HepG2 (cell line): Measurements from ENCODE around the gene NDUFS2. TPM values are rescaled to one million over a fixed set of nuclear protein-coding genes. Genes with fewer than 3 reads are reported as not detected.

ENCODE experiments used
- ATAC-seq: fragments of 200-7000 bp; cut with Tn5 transposase; 3 replicates; pipeline ENCODE4 v1.9.1; 2020; ENCODE audit warnings: mild to moderate bottlenecking, moderate library complexity
- BruUV-seq: library from RNA; stranded (reverse); fragments of 400-500 nt; replicated peaks from 2 replicates; lab custom pipeline; 2021; lab: Mats Ljungman, UMichigan
- CTCF ChIA-PET: fragments of 300-600 bp; formaldehyde crosslinking; extraction: SDS; loops from one replicate; lab custom pipeline; 2021; ENCODE audit warnings: low total read pairs, inconsistent platforms, low intra/inter-chr PET ratio; lab: Yijun Ruan, JAX
- POLR2A ChIA-PET: fragments of 350-600 bp; sonication (Branson Sonifier 250); formaldehyde crosslinking; loops from one replicate; lab custom pipeline; 2020; ENCODE audit warnings: antibody characterized with exemption, inconsistent platforms; lab: Yijun Ruan, JAX
- DNase-seq: peaks from one replicate; pipeline ENCODE4 v3.0.0-alpha.2; 2015; ENCODE audit warnings: low spot score
- FAIRE-seq: peaks from 3 replicates; lab custom pipeline; 2011; peaks lifted over from hg19 to GRCh38; lab: Jason Lieb, UNC
- H2AFZ ChIP-seq: one replicate; pipeline ENCODE4 v1.6.1; 2011; ENCODE audit warnings: low read length, inconsistent platforms
- H3K27ac ChIP-seq: fragments of 300-600 bp; 3 replicates; pipeline ENCODE4 v1.8.0; 2011; ENCODE audit warnings: mixed run types, mild to moderate bottlenecking, mixed read lengths, low read length, inconsistent platforms; ENCODE audit not compliant: insufficient read depth; ENCODE audit errors: extremely low read length
- H3K27me3 ChIP-seq, 2 experiments: fragments of 200-600 bp in 1 of 2; 2 replicates in 1 of 2; 3 replicates in 1 of 2; pipeline versions ENCODE4 v1.6.0 to v1.8.0; 2011; ENCODE audit warnings: low read length in 2 of 2, mild to moderate bottlenecking in 2 of 2, moderate library complexity in 2 of 2, inconsistent platforms in 1 of 2; ENCODE audit not compliant: insufficient read depth in 2 of 2, control insufficient read depth in 1 of 2
- H3K36me3 ChIP-seq, 2 experiments: fragments of 200-600 bp in 1 of 2; replicated peaks in 1 of 2; 2 replicates in 1 of 2; 3 replicates in 1 of 2; pipeline versions ENCODE4 v1.5.1 to v1.8.0; 2011; ENCODE audit warnings: low read length in 2 of 2, inconsistent platforms in 1 of 2; ENCODE audit not compliant: insufficient read depth in 2 of 2, control insufficient read depth in 1 of 2
- H3K4me1 ChIP-seq: 2 replicates; pipeline ENCODE4 v1.5.1; 2012; ENCODE audit warnings: low read length, inconsistent platforms; ENCODE audit not compliant: insufficient read depth
- H3K4me2 ChIP-seq: 2 replicates; pipeline ENCODE4 v1.6.0; 2011; ENCODE audit warnings: low read depth, low read length, inconsistent platforms
- H3K4me3 ChIP-seq, 3 experiments: fragments of 200-600 bp in 1 of 3; sonication (generic), shearing (Covaris generic) in 1 of 3; replicated peaks in 1 of 3; 2 replicates each; pipeline ENCODE4 v1.5.1; 2011 to 2016; ENCODE audit warnings: low read length in 3 of 3, inconsistent platforms in 2 of 3, low read depth in 2 of 3, mild to moderate bottlenecking in 2 of 3, control low read depth in 1 of 3, mixed read lengths in 1 of 3; ENCODE audit not compliant: insufficient read depth in 1 of 3
- H3K79me2 ChIP-seq: one replicate; pipeline ENCODE4 v1.6.1; 2011; ENCODE audit warnings: low read length, inconsistent platforms; ENCODE audit not compliant: insufficient read depth
- H3K9ac ChIP-seq: 2 replicates; pipeline ENCODE4 v1.6.0; 2011; ENCODE audit warnings: mild to moderate bottlenecking, low read depth, low read length, inconsistent platforms; ENCODE audit not compliant: insufficient read depth
- H3K9me3 ChIP-seq: 2 replicates; pipeline ENCODE4 v1.5.1; 2012; ENCODE audit warnings: mild to moderate bottlenecking, low read length
- H4K20me1 ChIP-seq: 2 replicates; pipeline ENCODE4 v1.6.0; 2011; ENCODE audit warnings: inconsistent platforms, mild to moderate bottlenecking, low read length, moderate library complexity; ENCODE audit not compliant: insufficient read depth
- CHD2 ChIP-seq: IDR thresholded peaks from 2 replicates; pipeline ENCODE4 v1.6.1; 2011; ENCODE audit warnings: low read depth, low read length, improper control_type of control experiment
- DNMT1 ChIP-seq: sonication (generic); formaldehyde crosslinking; IDR thresholded peaks from 2 replicates; pipeline ENCODE4 v1.5.1; 2020; ENCODE audit warnings: mild to moderate bottlenecking, missing genetic modification reagents
- KLF16 ChIP-seq, 2 experiments: sonication (generic) in 1 of 2; formaldehyde crosslinking in 1 of 2; IDR thresholded peaks; 2 replicates each; pipeline versions ENCODE4 v1.6.1 to v1.8.0; 2016 to 2023; ENCODE audit warnings: missing genetic modification reagents in 2 of 2, missing compliant biosample characterization in 1 of 2
- SAP130 ChIP-seq: IDR thresholded peaks from 2 replicates; pipeline ENCODE4 v1.6.1; 2016; ENCODE audit warnings: low read depth
- SMYD3 ChIP-seq: sonication (generic); formaldehyde crosslinking; IDR thresholded peaks from 2 replicates; pipeline ENCODE4 v1.8.1; 2023; ENCODE audit warnings: mild to moderate bottlenecking, missing genetic modification reagents
- SOX6 ChIP-seq, 2 experiments: fragments of 450-650 bp in 1 of 2; sonication (generic) in 1 of 2; formaldehyde crosslinking in 1 of 2; IDR thresholded peaks; 2 replicates each; pipeline versions ENCODE4 v1.4.0 to v1.6.1; 2017 to 2020; ENCODE audit warnings: antibody characterized with exemption in 1 of 2, mild to moderate bottlenecking in 1 of 2, missing genetic modification reagents in 1 of 2
- YEATS2 ChIP-seq: sonication (generic); formaldehyde crosslinking; IDR thresholded peaks from 2 replicates; pipeline ENCODE4 v1.4.0; 2020; ENCODE audit warnings: missing genetic modification reagents, borderline replicate concordance
- ZKSCAN8 ChIP-seq: IDR thresholded peaks from 2 replicates; pipeline ENCODE4 v1.6.1; 2016; ENCODE audit warnings: borderline replicate concordance, missing genetic modification reagents, missing compliant biosample characterization
- ZMYM4 ChIP-seq: sonication (generic); formaldehyde crosslinking; IDR thresholded peaks from 2 replicates; pipeline ENCODE4 v1.8.1; 2023; ENCODE audit warnings: mild to moderate bottlenecking, missing genetic modification reagents
- ZNF317 ChIP-seq: sonication (generic); formaldehyde crosslinking; IDR thresholded peaks from 2 replicates; pipeline ENCODE4 v1.5.0; 2020; ENCODE audit warnings: mild to moderate bottlenecking, missing genetic modification reagents
- ZNF629 ChIP-seq: sonication (generic); formaldehyde crosslinking; conservative IDR thresholded peaks from 2 replicates; pipeline ENCODE4 v1.5.0; 2020; ENCODE audit warnings: missing genetic modification reagents
- ZNF652 ChIP-seq: IDR thresholded peaks from 2 replicates; pipeline ENCODE4 v1.6.1; 2016; ENCODE audit warnings: low read depth, borderline replicate concordance
- ZNF839 ChIP-seq: sonication (generic); formaldehyde crosslinking; IDR thresholded peaks from 2 replicates; pipeline ENCODE4 v1.4.0; 2020; ENCODE audit warnings: missing genetic modification reagents, mild to moderate bottlenecking, borderline replicate concordance
- WGBS: methylation state at CpG from one replicate; pipeline ENCODE4 v1.1.6; 2017; ENCODE audit warnings: low lambda C conversion rate; 5-methylcytosine and 5-hydroxymethylcytosine counted together
- in situ Hi-C: cut with HindIII; loops from 2 replicates; pipeline ENCODE4 v1.10.0; 2017; ENCODE audit warnings: low pct_unique_long_range_greater_than_20kb; ENCODE audit not compliant: extremely low pct_ligation_motif_present
- intact Hi-C: fragments of 100-400 bp; cut with micrococcal nuclease; formaldehyde crosslinking; loops from one replicate; pipeline ENCODE4 v1.10.0; 2022; ENCODE audit not compliant: unreplicated experiment
- polyA plus RNA-seq, 8 experiments: library from polyadenylated mRNA; depleted of rRNA in 3 of 8; stranded (reverse) in 7 of 8; unstranded in 1 of 8; fragments of >200 nt; fragmentation: Illumina TruSeq in 4 of 8; extraction: Trizol in 4 of 8; gene quantifications; 2 replicates each; pipeline versions ENCODE4 v1.2.1 to v1.2.3, GENCODE V29; 2011 to 2016; ENCODE audit warnings: low read depth in 4 of 8, missing spikeins in 1 of 8, mixed read lengths in 1 of 8; ENCODE audit not compliant: insufficient read depth in 1 of 8
- total RNA-seq, 5 experiments: library from RNA; depleted of rRNA; stranded (reverse); fragments of >200 nt; fragmentation: Illumina TruSeq; extraction: Trizol; gene quantifications; 2 replicates each; pipeline ENCODE4 v1.2.3, GENCODE V29; 2016; ENCODE audit warnings: low read depth in 1 of 5
- TF ChIP-seq, protein P1 (sequence below): sonication (generic); IDR thresholded peaks from 2 replicates; pipeline ENCODE4 v1.6.1; 2016; ENCODE audit warnings: low read depth, borderline replicate concordance
- TF ChIP-seq, protein P2 (sequence below): sonication (generic); formaldehyde crosslinking; IDR thresholded peaks from 2 replicates; pipeline ENCODE4; 2020; ENCODE audit warnings: missing genetic modification reagents, mild to moderate bottlenecking, borderline replicate concordance
- TF ChIP-seq, protein P3 (sequence below): IDR thresholded peaks from 2 replicates; pipeline ENCODE4 v1.4.0; 2020; ENCODE audit warnings: mild to moderate bottlenecking, missing genetic modification reagents

The NDUFS2 gene
- total and polyA plus RNA-seq, 2 of the 13 experiments (the other 11 are each of a cell fraction or from before 2014, with no cell fraction given), result 89.9 to 118 TPM

DNA sequence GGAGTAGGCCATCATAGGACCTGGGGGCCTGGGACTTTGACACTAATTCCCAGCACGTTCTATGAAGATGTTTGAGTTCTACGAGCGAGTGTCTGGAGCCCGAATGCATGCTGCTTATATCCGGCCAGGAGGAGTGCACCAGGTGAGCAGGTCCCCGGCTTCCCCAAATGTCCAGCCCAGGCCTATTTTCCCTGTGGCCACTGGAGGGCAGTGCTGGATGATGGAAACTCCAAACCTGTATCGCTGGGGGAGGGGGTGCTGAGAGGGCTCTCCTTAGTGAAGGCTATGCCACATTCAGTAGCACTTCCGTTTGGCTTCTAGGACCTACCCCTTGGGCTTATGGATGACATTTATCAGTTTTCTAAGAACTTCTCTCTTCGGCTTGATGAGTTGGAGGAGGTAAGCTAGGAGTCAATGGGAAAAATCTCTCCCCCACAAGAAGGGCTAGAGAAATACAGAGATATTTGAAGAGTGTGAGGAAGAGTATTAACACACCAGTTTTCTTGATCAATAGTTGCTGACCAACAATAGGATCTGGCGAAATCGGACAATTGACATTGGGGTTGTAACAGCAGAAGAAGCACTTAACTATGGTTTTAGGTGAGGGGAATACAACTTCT is 7.7 kb downstream of the NDUFS2 start:
- peak; percentile 96 for ATAC-seq
- Histone ChIP-seq H3K27ac (no peak overlapping the region), H3K36me3 (peaks cover 18 to 81% of the 10 kb centered on the region in 2 experiments), H3K4me3 (no peak overlapping the region), H3K4me1 (peaks cover 25% of the 10 kb centered on the region), H2AFZ (no peak overlapping the region), H4K20me1 (no peaks in the 10 kb centered on the region), H3K4me2 (peak overlapping the region; percentile 21; the same call in 1 of the 2 replicates), H3K79me2 (peaks cover 5% of the 10 kb centered on the region), H3K27me3 (no peaks in the 10 kb centered on the region), H3K9ac (peak overlapping the region; percentile 20; the same call in 1 of the 2 replicates), H3K9me3 (no peaks in the 10 kb centered on the region)
- WGBS, result 43% methylated on average over 7 of the region's 11 CpGs
- peak; percentile 86 for FAIRE-seq
- in situ Hi-C loops (no loop called here), intact Hi-C loops (loop anchor here (1.0 kb wide), 3 partner anchors 17 to 164 kb away; no protein-coding TSS in a partner anchor)
- TSS peak; percentile 27 for BruUV-seq
- CTCF ChIA-PET, result interaction anchor here (0.9 to 3.7 kb wide), 8 partner anchors 15 to 172 kb away, joined by 3 to 26 read pairs (median 7); partner anchors contain the start of gene TOMM40L
- POLR2A ChIA-PET, result interaction anchor here (1.5 to 13.8 kb wide), 2 partner anchors 12 to 21 kb away, joined by 4 to 357 read pairs; partner anchors contain the start of genes APOA2 and TOMM40L
- peak; percentile 79 for DNase-seq
- TF ChIP-seq KLF16 (CRISPR knock-in tag; IDR thresholded peaks at IDR 0.05) (peak in 1 of 2 experiments; percentile 50; a peak in 1 of 4 replicates), SMYD3 (CRISPR knock-in tag) (no peak), ZNF317 (CRISPR knock-in tag) (no peak), SOX6 (IDR thresholded peaks at IDR 0.05) (no peak), SOX6 (CRISPR knock-in tag; IDR thresholded peaks at IDR 0.05) (peak; percentile 14; the same call in 1 of the 2 replicates), ZNF629 (CRISPR knock-in tag) (no peak), DNMT1 (no peak), YEATS2 (peak; percentile 26; the same call in 1 of the 2 replicates), CHD2 (peak; percentile 49; the same call in 1 of the 2 replicates), ZKSCAN8 (0 out of 2 replicates have a peak, but pooled peaks have one; percentile 44), ZNF839 (CRISPR knock-in tag) (no peak), SAP130 (CRISPR knock-in tag) (peak; percentile 50; the same call in 1 of the 2 replicates), ZNF652 (CRISPR knock-in tag) (peak; percentile 28; the same call in 1 of the 2 replicates), ZMYM4 (CRISPR knock-in tag) (peak; percentile 23; the same call in 1 of the 2 replicates)
- TF ChIP-seq, protein P1, sequence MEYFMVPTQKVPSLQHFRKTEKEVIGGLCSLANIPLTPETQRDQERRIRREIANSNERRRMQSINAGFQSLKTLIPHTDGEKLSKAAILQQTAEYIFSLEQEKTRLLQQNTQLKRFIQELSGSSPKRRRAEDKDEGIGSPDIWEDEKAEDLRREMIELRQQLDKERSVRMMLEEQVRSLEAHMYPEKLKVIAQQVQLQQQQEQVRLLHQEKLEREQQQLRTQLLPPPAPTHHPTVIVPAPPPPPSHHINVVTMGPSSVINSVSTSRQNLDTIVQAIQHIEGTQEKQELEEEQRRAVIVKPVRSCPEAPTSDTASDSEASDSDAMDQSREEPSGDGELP, result 0 out of 2 replicates have a peak, but pooled peaks have one; percentile 19
- TF ChIP-seq, protein P2, sequence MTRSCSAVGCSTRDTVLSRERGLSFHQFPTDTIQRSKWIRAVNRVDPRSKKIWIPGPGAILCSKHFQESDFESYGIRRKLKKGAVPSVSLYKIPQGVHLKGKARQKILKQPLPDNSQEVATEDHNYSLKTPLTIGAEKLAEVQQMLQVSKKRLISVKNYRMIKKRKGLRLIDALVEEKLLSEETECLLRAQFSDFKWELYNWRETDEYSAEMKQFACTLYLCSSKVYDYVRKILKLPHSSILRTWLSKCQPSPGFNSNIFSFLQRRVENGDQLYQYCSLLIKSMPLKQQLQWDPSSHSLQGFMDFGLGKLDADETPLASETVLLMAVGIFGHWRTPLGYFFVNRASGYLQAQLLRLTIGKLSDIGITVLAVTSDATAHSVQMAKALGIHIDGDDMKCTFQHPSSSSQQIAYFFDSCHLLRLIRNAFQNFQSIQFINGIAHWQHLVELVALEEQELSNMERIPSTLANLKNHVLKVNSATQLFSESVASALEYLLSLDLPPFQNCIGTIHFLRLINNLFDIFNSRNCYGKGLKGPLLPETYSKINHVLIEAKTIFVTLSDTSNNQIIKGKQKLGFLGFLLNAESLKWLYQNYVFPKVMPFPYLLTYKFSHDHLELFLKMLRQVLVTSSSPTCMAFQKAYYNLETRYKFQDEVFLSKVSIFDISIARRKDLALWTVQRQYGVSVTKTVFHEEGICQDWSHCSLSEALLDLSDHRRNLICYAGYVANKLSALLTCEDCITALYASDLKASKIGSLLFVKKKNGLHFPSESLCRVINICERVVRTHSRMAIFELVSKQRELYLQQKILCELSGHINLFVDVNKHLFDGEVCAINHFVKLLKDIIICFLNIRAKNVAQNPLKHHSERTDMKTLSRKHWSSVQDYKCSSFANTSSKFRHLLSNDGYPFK (CRISPR knock-in tag), result no peak
- TF ChIP-seq, protein P3, sequence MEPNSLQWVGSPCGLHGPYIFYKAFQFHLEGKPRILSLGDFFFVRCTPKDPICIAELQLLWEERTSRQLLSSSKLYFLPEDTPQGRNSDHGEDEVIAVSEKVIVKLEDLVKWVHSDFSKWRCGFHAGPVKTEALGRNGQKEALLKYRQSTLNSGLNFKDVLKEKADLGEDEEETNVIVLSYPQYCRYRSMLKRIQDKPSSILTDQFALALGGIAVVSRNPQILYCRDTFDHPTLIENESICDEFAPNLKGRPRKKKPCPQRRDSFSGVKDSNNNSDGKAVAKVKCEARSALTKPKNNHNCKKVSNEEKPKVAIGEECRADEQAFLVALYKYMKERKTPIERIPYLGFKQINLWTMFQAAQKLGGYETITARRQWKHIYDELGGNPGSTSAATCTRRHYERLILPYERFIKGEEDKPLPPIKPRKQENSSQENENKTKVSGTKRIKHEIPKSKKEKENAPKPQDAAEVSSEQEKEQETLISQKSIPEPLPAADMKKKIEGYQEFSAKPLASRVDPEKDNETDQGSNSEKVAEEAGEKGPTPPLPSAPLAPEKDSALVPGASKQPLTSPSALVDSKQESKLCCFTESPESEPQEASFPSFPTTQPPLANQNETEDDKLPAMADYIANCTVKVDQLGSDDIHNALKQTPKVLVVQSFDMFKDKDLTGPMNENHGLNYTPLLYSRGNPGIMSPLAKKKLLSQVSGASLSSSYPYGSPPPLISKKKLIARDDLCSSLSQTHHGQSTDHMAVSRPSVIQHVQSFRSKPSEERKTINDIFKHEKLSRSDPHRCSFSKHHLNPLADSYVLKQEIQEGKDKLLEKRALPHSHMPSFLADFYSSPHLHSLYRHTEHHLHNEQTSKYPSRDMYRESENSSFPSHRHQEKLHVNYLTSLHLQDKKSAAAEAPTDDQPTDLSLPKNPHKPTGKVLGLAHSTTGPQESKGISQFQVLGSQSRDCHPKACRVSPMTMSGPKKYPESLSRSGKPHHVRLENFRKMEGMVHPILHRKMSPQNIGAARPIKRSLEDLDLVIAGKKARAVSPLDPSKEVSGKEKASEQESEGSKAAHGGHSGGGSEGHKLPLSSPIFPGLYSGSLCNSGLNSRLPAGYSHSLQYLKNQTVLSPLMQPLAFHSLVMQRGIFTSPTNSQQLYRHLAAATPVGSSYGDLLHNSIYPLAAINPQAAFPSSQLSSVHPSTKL (CRISPR knock-in tag), result peak; percentile 42; the same call in 1 of the 2 replicates
